ENCODE data around the gene AK1.

DNA sequence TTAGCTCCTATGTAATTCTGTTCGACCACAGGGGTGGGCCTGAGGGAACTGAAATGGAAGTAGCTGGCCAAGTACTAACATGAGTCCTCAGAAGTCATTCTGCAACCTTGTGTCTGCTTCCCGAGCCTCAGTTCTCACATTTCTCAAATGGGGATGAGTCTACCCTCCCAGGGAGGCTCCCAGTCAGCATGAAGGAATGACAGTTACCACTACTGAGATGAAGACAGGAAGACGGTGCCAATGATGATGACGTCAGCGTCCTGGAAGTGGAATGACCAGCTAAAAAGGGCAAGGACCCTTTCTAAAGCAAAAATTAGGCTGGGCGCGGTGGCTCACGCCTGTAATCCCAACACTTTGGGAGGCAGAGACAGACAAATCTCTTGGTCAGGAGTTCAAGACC, 46.3 kb upstream of the AK1 start:
- TF ChIP-seq, protein P1, sequence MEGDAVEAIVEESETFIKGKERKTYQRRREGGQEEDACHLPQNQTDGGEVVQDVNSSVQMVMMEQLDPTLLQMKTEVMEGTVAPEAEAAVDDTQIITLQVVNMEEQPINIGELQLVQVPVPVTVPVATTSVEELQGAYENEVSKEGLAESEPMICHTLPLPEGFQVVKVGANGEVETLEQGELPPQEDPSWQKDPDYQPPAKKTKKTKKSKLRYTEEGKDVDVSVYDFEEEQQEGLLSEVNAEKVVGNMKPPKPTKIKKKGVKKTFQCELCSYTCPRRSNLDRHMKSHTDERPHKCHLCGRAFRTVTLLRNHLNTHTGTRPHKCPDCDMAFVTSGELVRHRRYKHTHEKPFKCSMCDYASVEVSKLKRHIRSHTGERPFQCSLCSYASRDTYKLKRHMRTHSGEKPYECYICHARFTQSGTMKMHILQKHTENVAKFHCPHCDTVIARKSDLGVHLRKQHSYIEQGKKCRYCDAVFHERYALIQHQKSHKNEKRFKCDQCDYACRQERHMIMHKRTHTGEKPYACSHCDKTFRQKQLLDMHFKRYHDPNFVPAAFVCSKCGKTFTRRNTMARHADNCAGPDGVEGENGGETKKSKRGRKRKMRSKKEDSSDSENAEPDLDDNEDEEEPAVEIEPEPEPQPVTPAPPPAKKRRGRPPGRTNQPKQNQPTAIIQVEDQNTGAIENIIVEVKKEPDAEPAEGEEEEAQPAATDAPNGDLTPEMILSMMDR (IDR thresholded peaks at IDR 0.05), result no peak
- TF ChIP-seq POLR2A (IDR thresholded peaks at IDR 0.05), result no peak

Data from adrenal gland (tissue), 5 donors.